RWPE2 (cell line): ENCODE data around the gene ZNF740.
A peak's percentile ranks its signal among the peaks of the same experiment; 100 is the strongest.

Experiments used
- ATAC-seq: fragments of 200-7000 bp; cut with Tn5 transposase; 3 replicates; pipeline ENCODE4 v1.9.1; 2021; ENCODE audit warnings: low read depth
- DNase-seq: peaks from one replicate; pipeline ENCODE4 v3.0.0-alpha.2; 2020; ENCODE audit warnings: low spot score
- H3K27ac ChIP-seq: fragments of 450-650 bp; 2 replicates; pipeline ENCODE4 v1.5.1; 2017; ENCODE audit warnings: mild to moderate bottlenecking; ENCODE audit not compliant: poor library complexity, severe bottlenecking
- H3K27me3 ChIP-seq: fragments of 250-450 bp; sonication (Bioruptor Pico); 2 replicates; pipeline ENCODE4 v1.5.1; 2021; ENCODE audit warnings: mild to moderate bottlenecking, moderate library complexity; ENCODE audit not compliant: insufficient read depth, poor library complexity, severe bottlenecking
- H3K36me3 ChIP-seq: fragments of 250-450 bp; sonication (Bioruptor Pico); 2 replicates; pipeline ENCODE4 v1.5.1; 2020; ENCODE audit warnings: low read depth, mild to moderate bottlenecking, moderate library complexity
- H3K4me1 ChIP-seq: fragments of 250-450 bp; sonication (Bioruptor Pico); 2 replicates; pipeline ENCODE4 v1.5.1; 2021; ENCODE audit warnings: mild to moderate bottlenecking, moderate library complexity; ENCODE audit not compliant: insufficient read depth, poor library complexity, severe bottlenecking
- H3K4me3 ChIP-seq: fragments of 250-450 bp; sonication (Bioruptor Pico); 2 replicates; pipeline ENCODE4 v1.5.1; 2021; ENCODE audit warnings: mild to moderate bottlenecking, moderate library complexity; ENCODE audit not compliant: severe bottlenecking
- H3K9me3 ChIP-seq: fragments of 250-450 bp; sonication (Bioruptor Pico); 2 replicates; pipeline ENCODE4 v1.5.1; 2021; ENCODE audit warnings: mild to moderate bottlenecking, moderate library complexity; ENCODE audit not compliant: severe bottlenecking
- TF ChIP-seq, protein P1 (sequence below): fragments of 450-650 bp; IDR thresholded peaks from one replicate; pipeline ENCODE4 v1.5.1; 2017; ENCODE audit warnings: mild to moderate bottlenecking, moderate library complexity; ENCODE audit not compliant: poor library complexity, severe bottlenecking

Gene ZNF740

DNA sequence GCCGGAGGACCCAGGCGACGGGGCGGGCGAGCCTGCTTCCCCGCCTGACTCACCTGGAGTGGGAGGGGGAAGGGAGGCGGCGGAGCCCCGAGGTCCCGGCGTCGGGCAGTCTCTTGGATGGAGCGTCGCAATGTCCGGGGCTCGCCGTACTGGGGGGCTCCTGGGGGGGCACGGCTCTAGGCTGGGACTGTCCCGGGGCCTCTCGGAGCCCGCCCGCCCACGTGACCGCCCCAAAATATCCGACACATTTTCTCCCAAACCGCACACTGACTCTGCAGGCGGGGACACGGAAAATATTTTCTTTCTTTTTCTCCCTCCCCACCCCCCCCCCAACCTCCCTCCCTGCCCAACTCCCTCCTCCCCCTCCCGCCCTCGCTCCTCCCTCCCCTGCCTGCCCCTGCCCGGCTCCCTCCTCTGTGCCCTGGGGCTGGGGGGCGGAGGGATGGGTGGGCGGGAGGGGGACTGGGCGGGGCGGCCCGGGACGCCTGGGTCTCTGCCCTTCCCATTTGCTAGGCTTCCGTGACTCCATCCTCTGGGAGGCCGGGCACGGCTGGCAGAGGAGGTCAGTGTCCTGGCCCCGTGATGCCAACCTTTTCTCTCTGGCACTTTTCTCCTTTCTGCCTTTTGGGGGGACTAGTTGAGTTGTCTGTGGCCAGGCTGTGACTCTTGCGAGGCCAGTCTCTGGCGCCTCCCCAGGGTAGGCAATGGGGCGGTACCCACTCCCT, 51.6 kb downstream of the ZNF740 start, which contains the start of gene RARG:
TSS of gene RARG (minus strand) at position 289 of the 725 bp plus-strand sequence. CDS start 4,664 bp downstream, outside the sequence.
- H3K4me3 ChIP-seq, result peak within 1 kb of the TSS; percentile 56

DNA sequence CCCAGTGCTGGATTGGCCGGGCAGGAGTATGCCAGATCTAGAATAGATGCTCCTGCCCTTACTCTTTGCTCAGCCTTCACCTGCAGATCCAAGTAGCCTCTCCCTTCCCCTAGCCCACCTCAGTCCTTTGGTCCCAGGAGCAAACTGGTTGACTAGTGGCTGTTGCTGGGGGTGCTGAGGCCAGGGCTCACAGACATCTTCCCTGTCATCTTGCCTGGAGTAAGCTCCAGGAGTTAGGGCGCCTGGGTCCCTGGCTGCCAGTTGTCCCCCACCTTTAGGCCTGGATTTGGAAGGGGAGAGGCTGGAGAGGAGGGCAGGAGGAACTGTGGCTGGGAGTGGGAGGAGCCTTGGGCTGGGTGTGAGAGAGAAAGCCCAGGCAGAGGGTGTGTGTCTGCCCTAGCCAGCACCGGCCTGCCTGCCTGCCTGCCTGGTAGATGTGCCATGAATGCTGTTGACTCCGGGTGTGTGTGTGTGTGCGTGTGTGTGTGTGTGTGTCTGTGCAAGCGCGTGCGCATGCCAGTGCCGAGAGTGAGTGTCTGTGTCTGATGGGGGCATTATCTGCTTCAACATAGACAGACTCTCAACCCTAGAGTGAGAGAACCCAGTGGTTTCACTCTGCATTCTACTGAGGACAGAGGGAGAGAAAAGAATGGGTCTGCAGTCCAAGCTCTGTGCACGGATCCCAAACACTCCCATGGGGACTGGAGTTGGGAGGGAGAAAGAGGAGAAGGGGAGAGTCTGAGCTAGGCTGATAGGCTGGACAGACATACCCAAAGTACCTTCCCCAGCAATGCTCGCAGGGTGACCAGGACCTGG, 52.3 kb downstream of the ZNF740 start:
- H3K4me3 ChIP-seq, result peak overlapping the region; percentile 27
- ATAC-seq (peak; percentile 70), DNase-seq (no peak)
- H3K36me3 ChIP-seq, result peaks cover 7% of the 10 kb centered on the region
- TF ChIP-seq, protein P1, sequence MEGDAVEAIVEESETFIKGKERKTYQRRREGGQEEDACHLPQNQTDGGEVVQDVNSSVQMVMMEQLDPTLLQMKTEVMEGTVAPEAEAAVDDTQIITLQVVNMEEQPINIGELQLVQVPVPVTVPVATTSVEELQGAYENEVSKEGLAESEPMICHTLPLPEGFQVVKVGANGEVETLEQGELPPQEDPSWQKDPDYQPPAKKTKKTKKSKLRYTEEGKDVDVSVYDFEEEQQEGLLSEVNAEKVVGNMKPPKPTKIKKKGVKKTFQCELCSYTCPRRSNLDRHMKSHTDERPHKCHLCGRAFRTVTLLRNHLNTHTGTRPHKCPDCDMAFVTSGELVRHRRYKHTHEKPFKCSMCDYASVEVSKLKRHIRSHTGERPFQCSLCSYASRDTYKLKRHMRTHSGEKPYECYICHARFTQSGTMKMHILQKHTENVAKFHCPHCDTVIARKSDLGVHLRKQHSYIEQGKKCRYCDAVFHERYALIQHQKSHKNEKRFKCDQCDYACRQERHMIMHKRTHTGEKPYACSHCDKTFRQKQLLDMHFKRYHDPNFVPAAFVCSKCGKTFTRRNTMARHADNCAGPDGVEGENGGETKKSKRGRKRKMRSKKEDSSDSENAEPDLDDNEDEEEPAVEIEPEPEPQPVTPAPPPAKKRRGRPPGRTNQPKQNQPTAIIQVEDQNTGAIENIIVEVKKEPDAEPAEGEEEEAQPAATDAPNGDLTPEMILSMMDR, result no peak
- peak overlapping the region; percentile 84 for H3K27ac ChIP-seq
- H3K9me3 ChIP-seq, result no peaks in the 10 kb centered on the region
- no peaks in the 10 kb centered on the region for H3K27me3 ChIP-seq
- peaks cover 28% of the 10 kb centered on the region for H3K4me1 ChIP-seq

More for the DNA sequence above, 51.6 kb downstream of the ZNF740 start, which contains the start of gene RARG:
- Histone ChIP-seq H3K4me1 (peaks cover 28% of the 10 kb centered on the region), H3K27me3 (no peaks in the 10 kb centered on the region), H3K27ac (peak within 1 kb of the TSS; percentile 84), H3K9me3 (no peaks in the 10 kb centered on the region), H3K36me3 (peaks cover 7% of the 10 kb centered on the region)
- DNase-seq (no peak), ATAC-seq (peak; percentile 62)
- TF ChIP-seq, protein P1, result no peak

DNA sequence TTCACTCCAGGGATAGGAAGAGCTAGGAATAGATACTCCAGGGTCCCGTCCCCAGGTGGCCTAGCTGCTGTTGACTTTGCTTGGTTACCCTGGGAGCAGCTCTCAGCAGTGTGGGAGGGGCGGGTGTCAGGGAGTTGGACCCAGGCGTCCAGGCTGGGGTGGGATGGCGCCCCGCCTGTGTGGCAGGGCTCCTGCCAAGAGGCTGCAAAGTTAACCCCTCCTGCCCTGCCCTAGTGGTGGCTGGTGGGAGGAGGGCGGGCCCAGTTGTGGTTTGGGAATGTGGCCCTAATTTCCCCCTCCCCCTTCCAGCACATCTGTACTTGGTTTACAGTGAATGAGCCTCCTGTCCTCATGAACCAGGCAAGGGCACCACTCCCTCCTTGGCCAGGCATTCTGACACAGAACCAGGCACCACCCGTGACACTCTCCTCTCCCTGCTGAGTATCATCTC, 53.2 kb downstream of the ZNF740 start:
- ATAC-seq (no peak), DNase-seq (no peak)
- no peak overlapping the region for H3K4me3 ChIP-seq
- TF ChIP-seq, protein P1, result no peak
- no peaks in the 10 kb centered on the region for H3K9me3 ChIP-seq
- peaks cover 7% of the 10 kb centered on the region for H3K36me3 ChIP-seq
- H3K27ac ChIP-seq, result peak overlapping the region; percentile 84
- H3K27me3 ChIP-seq, result no peaks in the 10 kb centered on the region
- peaks cover 28% of the 10 kb centered on the region for H3K4me1 ChIP-seq

DNA sequence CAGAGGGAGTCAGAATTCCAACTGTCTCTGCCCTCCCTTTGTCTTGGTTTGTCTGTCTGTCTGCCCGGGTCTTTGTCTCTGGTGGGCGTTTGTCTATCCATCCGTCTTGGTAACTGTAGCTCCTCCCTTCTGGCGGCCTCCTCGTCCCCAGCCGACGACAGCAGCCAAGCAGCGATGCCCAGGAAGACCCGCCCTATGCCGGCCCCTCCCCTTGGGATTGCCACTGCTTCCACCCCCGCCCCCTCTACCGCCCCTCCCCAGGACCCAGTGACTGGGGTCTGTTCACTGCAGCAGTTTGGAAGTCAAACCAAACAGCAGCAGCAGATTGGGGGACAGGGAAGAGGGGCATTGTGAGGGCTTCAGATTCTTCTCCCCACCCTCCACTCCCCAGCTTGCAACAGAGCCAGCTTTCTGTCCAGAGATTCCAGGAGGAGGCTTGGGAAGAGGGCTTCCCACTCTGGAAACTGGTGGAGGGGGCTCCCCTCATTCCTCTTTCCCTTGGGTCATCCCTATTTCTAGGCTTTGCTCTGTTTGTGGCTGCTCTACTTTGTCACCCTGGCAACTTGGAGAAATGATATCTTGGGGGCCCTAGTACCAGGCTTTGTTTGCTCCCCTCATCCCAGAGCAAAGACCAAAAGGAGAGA, 53.9 kb downstream of the ZNF740 start:
- no peak for DNase-seq
- TF ChIP-seq, protein P1, result no peak
- H3K9me3 ChIP-seq, result no peaks in the 10 kb centered on the region
- peaks cover 26% of the 10 kb centered on the region for H3K4me1 ChIP-seq
- H3K4me3 ChIP-seq, result no peak overlapping the region
- ATAC-seq, result no peak
- no peak overlapping the region for H3K27ac ChIP-seq
- H3K36me3 ChIP-seq, result peaks cover 5% of the 10 kb centered on the region
- no peaks in the 10 kb centered on the region for H3K27me3 ChIP-seq
